ENCODE data around the gene COL23A1.

GRCh38 chr5:178284093-178284675 lies 306.0 kb downstream of the COL23A1 start:
- TF ChIP-seq CTCF (IDR thresholded peaks at IDR 0.05; ENCODE audit: low read depth, low read length) (peak; percentile 49), EZH2phosphoT487 (IDR thresholded peaks at IDR 0.05; ENCODE audit: low read depth) (no peak)

All from OCI-LY3 (cell line).